Stimulated activated CD8-positive, alpha-beta memory T cell treated with anti-CD3 and anti-CD28 coated beads, Interleukin-15, amount 100 ng/mL, for 48 hours (primary cell): ENCODE results near the gene ZSCAN22.
"Not testable (repeated sequence)": the region's sequence is repeated elsewhere in the genome, so short reads cannot be mapped to it uniquely, and the experiment has no call there.

Experiments
- DNase-seq, 2 donors: peaks; one replicate each; pipeline ENCODE4 v3.0.0-alpha.2; 2020; ENCODE audit warnings: low read depth in 2 of 2

ZSCAN22 gene

DNA sequence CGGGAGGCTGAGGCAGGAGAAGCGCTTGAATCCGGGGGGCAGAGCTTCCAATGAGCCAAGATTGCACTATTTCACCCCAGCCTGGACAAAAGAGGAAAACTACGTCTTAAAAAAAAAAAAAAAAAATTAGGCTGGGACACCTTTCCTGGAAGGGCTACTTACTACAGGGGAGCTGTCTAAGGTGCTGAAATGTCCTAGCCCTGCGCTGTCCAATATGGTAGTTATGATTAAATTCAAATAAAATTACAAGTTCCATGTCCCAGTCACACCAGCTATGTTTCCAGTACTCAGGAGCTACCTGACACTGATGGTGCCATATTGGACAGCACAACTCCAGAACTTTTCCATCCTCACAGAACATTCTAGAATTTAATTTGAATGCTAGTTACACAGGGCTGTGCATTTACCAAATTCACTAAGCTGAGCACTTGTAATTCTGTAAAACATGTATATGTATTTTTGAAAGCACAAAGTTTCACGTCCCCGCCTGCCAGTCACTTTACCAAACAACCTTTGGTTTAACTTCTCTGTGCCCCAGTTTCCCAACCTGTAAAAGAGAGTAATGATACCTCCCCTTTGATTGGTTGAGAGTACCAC is 9.2 kb upstream of the ZSCAN22 start:
- no peak for DNase-seq

DNA sequence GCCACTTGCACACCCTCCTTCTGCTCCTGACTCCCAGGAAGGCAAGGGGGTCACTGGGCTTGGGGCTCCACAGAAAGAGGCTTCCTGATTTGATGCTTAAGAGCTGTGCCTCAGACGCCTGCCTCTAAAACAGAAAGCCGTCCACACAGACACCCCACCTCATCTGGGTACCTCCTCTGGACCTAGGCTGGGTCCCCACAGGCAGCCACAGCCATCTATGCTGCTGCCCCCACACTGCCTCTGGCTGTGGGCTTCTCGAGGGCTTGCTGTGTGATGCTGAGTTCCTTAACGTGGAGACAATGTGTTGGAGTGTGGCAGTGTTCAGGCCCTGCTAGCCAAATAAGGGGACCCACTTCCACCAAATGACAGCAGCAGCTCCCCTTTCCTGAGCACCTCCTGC is 8.5 kb upstream of the ZSCAN22 start:
- DNase-seq, result no peak

DNA sequence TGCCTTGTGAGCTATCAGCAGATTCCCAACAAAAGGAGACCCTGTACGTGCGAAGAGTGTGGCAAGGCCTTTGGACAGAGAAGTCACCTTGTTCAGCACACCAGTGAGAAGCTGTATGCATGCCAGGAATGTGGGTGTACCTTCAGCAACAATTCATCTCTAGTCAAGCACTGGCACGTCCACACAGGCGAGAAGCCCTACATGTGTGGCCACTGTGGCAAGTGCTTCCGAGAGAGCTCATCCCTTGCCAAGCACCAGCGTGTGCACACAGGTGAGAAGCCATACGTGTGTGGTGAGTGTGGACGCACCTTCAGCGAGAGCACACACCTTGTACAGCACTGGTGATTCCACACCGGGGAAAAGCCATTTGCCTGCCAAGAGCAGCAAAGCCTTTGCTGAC is 7.6 kb upstream of the ZSCAN22 start:
- DNase-seq, result no peak

DNA sequence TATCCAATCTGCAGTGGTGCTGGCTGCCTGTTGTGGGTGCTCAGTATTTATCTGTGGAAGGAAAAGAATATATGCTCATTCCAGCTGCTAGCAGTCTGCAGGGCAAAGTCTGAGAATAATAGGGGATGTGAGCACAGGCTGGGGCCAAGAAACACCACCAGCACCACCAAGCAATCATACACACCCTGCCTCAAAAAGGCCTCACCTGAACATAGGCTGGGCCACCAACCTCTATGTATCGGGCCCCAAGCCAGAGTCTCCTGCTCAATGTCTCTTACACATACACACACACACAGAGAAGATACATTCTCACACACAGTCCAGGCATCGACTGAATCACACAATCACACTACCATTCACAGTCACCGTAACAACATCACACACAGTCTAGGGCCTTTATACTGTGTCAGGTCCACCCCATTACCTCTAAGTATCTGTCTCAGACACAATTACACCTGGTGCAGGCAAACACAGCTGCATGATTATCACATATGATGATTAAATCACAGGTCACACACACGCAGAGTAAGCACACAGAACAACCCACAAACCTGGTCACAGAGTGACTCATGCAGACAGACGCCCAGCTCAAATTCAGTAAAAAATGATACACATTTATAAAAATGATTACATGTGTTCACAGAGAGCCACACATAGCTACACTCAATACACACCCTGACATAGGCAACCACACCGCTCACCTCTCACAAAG is 1.3 kb upstream of the ZSCAN22 start:
- no peak for DNase-seq

DNA sequence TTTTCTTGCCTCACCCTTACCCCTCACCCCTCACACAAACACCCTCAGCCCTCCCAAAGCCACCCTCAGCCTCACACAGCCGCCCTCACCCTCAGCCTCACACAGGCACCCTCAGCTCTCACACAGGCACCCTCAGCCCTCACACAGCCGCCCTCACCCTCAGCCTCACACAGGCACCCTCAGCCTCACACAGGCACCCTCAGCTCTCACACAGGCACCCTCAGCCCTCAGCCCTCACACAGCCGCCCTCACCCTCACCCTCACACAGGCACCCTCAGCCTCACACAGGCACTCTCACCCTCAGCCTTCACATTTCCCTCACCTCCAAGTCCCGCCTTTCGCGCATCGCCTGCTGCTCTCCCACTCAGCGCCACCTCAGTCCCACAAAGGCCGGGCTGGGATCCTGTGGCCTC is 287 bp upstream of the ZSCAN22 start:
- no peak for DNase-seq

- DNase-seq, result no peak
These were observed 2.2 kb downstream of the ZSCAN22 start for GRCh38 chr19:58328999-58329398.

- DNase-seq, result no peak
These were observed 3.7 kb downstream of the ZSCAN22 start for GRCh38 chr19:58330458-58330857.

DNA sequence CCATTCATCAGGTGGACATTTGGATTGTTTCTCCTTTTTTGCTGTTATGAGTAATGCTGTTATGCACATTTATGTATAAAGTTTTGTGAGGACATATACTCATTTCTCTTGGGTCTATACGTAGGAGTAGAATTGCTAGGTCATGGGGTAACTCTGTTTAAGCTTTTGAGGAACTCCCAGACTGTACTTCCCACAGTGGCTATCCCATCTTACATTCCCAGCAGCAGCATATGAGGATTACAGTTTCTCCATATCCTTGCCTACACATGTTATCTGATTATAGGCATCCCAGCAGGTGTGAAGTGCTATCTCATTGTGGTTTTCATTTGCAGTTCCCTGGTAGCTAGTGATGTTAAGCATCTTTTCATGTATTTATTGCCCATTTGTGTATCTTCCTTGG is 5.9 kb downstream of the ZSCAN22 start:
- no peak for DNase-seq

DNA sequence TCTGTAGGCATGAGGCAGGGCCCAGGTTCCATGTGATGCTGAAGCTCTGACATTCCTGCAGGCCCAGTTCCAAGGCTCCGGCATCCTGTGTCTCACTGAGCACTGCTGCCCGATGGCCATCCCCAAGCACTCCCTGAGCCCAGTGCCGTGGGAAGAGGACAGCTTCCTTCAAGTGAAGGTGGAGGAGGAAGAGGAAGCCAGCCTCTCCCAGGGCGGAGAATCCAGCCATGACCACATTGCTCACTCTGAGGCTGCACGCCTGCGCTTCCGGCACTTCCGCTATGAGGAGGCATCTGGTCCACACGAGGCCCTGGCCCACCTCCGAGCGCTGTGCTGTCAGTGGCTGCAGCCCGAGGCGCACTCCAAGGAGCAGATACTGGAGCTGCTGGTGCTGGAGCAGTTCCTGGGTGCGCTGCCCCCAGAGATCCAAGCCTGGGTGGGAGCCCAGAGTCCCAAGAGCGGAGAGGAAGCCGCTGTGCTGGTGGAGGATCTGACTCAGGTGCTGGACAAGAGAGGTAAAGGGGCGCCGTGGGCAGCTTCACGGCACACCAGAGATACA is 8.0 kb downstream of the ZSCAN22 start:
- DNase-seq, result no peak

DNA sequence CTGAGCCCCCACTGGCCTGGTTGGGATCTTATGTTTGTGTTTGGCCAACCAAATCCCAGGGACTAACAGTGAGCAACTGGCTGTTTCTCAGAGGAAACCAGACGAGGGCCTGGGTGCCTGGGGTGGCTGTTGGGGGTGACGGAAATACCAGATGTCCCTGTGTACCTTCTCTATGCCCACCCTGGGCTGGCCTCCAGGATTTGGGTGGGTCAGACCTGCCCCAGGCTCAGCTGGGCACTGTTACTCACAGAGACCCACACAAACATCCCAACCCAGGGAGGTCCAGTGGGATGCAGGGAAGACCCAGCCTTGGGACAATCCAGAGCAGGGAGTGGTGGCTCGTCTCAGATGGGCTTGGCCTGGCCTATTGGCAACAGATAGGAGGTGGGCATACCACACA is 8.8 kb downstream of the ZSCAN22 start:
- DNase-seq, result no peak

- no peak for DNase-seq
These were observed 9.4 kb downstream of the ZSCAN22 start for GRCh38 chr19:58336216-58336615.

GRCh38 chr19:58336820-58337219 is 10.0 kb downstream of the ZSCAN22 start:
- DNase-seq, result no peak

DNA sequence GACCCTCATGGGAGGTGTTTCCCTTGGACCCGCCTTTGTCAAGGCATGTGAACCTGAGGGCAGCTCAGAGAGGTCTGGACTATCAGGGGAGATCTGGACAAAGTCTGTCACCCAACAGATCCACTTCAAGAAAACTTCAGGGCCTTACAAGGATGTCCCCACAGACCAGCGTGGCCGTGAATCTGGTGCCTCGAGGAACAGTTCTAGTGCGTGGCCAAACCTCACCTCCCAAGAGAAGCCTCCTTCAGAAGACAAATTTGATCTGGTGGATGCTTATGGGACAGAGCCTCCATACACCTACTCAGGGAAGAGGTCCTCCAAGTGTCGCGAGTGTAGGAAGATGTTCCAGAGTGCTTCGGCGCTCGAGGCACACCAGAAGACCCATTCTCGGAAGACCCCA is 11.5 kb downstream of the ZSCAN22 start:
- DNase-seq, result no peak

DNA sequence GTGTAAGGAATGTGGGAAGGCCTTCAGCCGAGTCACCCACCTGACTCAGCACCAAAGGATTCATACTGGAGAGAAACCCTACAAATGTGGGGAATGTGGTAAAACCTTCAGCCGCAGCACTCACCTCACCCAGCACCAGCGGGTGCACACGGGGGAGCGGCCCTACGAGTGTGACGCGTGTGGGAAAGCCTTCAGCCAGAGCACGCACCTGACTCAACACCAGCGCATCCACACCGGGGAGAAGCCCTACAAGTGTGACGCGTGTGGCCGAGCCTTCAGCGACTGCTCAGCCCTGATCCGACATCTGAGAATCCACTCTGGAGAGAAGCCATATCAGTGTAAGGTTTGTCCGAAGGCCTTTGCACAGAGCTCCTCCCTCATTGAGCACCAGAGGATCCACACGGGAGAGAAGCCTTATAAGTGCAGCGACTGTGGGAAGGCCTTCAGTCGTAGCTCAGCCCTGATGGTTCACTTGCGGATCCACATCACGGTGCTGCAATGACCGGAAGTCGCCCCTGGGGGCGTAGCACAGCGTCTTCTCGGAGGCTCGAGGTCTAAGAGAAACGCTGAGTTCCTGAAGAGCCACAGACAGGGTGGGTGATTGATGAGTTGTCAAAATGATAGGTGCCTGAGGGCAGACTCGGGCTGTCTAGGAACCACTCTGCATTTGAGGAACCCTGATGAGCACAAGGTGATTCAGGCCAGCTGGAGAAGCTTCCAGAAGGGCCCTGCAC is 12.2 kb downstream of the ZSCAN22 start:
- no peak for DNase-seq

DNA sequence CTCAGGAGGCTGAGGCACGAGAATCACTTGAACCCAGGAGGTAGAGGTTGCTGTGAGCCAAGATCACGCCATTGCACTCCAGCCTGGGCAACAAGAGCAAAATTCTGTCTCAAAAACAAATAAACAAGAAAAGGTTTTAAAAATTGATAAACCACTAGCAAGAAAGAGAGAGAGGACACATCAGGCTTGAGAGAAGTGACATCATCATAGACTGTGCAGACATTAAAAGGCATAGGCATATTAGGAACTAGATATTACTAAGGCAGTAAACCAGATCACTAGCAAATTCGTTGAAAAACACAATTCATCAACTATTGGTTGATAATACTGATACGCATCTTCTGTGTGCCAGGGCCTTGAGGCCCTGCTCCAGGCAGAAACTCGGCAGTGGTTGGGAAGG is 18.8 kb downstream of the ZSCAN22 start:
- no peak for DNase-seq

DNA sequence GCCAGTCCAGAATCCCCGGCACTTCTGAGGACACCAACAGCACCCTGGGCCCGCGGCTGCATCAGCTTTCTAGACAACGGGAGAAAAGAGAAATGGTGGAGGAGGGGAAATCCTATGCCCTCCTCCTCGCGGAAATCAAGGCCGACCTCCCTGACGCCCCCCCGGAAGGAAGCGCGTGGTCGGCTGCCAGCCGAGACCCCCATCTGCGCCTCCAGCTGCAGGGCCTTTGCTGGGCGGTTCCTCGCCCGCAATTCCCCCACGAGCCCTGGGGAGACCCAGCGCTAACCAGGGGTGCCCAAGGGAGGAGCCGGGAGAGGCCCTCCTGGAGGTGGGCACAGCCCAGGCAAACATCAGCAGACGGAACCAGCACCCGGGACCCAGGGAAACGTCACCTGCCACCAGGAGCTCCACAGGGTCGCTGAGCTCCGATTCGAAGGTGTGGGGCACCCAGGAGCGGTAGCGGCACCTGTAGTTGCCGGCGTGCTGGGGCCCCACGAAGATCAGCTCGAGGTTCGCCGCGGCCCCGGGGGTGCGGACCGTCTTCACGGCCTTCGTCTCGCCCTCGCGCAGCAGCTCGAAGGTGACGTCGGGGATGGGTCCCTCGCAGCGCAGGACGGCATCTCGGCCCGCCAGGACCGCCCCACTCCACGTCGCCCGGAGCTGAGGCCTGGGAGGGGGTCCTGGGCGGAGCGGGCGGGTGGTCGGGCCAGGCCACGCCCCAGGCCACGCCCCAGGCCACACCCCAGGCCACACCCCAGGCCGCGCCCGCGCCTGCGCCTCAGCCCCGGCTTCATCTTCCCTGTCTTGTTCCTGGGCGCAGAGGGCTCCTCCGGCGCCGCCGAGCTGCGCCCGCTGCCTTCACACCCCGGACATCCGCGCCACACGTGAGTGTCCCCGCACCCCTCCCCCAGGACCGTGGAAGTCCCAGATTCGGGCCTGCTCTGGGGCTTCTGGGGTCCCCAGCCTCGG is 20.5 kb downstream of the ZSCAN22 start:
- DNase-seq, result peak; percentile 60 to 65

DNA sequence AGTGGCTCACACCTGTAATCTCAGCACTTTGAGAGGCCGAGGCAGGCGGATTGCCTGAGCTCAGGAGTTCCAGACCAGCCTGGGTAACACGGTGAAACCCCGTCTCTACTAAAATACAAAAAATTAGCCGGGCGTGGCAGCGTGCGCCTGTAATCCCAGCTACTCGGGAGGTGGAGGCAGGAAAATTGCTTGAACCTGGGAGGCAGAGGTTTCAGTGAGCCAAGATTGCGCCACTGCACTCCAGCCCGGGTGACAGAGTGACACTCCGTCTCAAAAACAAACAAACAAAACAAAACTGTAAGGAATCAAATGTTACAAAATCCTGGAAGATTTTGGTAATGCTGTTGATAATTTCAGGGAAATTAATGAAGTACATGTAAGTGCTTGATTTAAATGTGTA is 21.3 kb downstream of the ZSCAN22 start:
- not testable (repeated sequence) for DNase-seq

DNA sequence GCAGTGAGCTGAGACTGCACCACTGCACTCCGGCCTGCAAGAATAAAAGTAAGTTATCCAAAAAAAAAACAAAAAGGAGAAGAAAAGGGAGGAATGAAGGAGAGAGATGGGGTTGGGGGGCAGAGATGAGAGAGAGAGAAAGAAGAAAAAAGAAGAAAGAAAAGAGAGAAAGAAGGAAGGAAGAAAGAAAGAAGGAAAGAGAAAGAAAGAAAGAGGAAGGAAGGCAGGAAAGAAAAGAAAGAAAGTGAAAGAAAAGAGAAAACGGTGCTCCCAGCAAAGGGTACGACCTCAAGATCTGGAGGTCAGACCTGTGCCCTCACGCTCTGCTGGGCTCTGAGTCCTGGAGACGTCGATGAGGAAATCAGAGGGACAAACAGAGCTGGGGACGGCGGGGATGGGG is 22.8 kb downstream of the ZSCAN22 start:
- no peak for DNase-seq

- no peak for DNase-seq
These were observed 23.4 kb downstream of the ZSCAN22 start for GRCh38 chr19:58350001-58350861.

DNA sequence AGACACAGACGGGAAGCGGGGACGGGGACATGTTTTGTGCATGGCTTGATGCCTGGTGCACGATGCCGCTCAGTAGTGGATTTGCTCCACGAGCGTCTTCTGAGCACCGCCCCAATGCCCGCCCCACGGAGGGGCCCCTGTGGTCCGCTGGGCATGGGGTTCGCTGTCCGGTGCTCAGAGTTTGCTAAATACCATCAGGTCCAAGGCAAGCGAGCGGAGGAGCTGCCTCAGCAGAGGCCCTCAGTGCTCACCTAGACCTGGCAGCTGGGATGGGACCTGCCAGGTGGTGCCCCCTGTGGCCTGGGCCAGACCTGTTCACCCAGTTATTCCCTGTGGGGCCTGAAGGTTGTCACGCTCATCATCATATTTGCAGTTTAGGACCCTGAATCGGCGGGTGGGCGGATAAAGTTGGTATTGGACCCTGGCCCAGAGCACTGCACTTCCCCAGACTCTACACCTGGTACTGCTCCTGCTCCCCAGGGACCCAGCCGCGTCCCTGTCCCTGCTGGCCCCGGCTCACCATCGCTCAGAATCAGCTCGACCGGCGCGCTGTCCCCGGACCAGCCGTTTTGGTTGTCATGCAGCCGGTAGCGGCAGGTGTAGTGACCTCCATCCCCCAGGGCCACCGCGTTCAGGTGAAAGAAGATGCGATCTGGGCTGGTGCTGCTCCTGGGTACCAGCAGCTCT is 24.2 kb downstream of the ZSCAN22 start:
- DNase-seq, result no peak
